Measurements from ENCODE around the gene CAP2. TPM values are rescaled to one million over a fixed set of nuclear protein-coding genes. Genes with fewer than 3 reads are reported as not detected.

Gene CAP2
- total RNA-seq, 1 experiment from 2014 or later: 11.3 TPM

DNA sequence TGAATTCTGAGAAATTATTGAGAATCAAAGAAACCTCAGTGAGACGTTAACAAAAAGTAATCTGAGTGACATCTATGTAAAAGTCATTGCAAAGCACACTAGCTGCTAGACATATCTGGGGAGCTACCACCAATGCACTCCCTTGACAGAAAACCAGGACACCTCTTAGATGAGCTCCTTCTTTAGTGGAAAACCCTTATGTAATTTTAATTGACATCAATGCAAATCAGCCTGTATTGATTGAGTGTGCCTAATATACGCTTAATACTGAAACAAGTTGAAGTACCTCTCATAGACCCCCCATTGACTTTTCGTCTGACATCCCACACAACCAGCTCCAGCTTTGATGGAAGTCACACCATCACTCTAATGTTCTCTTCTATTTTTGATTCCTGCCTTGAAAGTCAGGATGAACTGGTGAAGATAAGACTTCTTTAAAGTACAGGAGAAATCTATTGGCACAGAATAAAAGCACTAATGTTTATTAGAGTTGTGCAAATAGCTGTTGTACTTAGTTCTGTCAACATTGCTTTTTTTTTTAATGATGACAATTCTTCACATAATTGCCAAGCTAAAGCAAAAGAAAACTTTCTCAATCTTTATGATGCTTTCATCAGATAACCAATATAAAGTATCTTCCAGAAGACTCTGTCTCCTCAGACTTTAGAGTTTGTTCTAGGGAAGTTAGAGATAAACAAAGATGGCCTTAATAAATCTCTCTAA, 108.7 kb downstream of the CAP2 start:
- DNase-seq: no peak
- Histone ChIP-seq H3K4me3 (ENCODE audit: insufficient read depth, low read depth, low read length) (no peak overlapping the region), H3K36me3 (replicated peaks; ENCODE audit: control insufficient read depth, insufficient read depth, low read length) (no peaks in the 10 kb centered on the region), H3K27me3 (ENCODE audit: control insufficient read depth, insufficient read depth, low read length) (no peaks in the 10 kb centered on the region)

GRCh38 chr6:17503051-17503450, 109.7 kb downstream of the CAP2 start:
- Histone ChIP-seq H3K4me3 (ENCODE audit: insufficient read depth, low read depth, low read length) (no peak overlapping the region), H3K27me3 (ENCODE audit: control insufficient read depth, insufficient read depth, low read length) (no peaks in the 10 kb centered on the region), H3K36me3 (replicated peaks; ENCODE audit: control insufficient read depth, insufficient read depth, low read length) (no peaks in the 10 kb centered on the region)
- no peak for DNase-seq

DNA sequence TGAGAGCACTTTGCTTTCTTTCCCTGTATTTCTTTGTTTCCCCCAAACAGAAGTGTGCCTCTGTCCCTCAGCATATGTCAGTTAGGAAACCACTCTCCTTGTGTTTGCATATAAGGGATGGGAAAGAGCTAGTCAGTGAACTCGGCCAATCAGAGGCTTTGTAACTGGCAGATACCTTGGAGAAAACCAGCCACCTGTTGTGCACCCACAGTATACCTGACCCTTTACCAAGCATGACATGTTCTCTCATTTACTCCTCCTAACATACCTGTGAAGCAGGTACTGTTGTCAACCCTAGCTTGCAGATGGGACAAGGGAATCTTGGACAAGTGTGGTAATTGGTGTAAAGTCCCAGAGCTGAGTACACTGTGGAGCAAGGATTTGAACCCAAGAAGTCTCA, 110.6 kb downstream of the CAP2 start:
- Histone ChIP-seq H3K4me3 (ENCODE audit: insufficient read depth, low read depth, low read length) (no peak overlapping the region), H3K36me3 (replicated peaks; ENCODE audit: control insufficient read depth, insufficient read depth, low read length) (no peaks in the 10 kb centered on the region), H3K27me3 (ENCODE audit: control insufficient read depth, insufficient read depth, low read length) (no peaks in the 10 kb centered on the region)
- peak; percentile 36 for DNase-seq

DNA sequence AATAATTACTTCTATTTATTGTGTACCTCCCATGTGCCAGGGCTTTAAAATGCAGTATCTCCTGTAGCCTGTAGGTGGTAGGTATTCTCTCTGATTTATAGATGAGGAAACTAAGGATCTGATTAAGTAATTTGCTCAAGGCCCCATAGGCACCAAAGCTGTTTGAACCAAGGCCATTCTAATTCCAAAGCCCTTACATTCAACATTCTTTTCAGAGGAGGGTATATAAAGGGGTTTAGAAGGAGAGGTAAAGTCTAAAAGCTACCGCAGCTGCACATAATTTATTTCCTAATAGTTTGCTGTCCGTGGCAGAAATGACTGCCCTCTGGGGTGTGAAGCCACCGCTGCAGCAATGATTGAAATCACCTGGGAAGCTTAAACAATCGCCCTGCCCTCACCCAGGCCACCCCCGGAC, 111.7 kb downstream of the CAP2 start:
- Histone ChIP-seq H3K27me3 (ENCODE audit: control insufficient read depth, insufficient read depth, low read length) (no peaks in the 10 kb centered on the region), H3K36me3 (replicated peaks; ENCODE audit: control insufficient read depth, insufficient read depth, low read length) (no peaks in the 10 kb centered on the region), H3K4me3 (ENCODE audit: insufficient read depth, low read depth, low read length) (no peak overlapping the region)
- peak; percentile 38 for DNase-seq

- Histone ChIP-seq H3K27me3 (ENCODE audit: control insufficient read depth, insufficient read depth, low read length) (no peaks in the 10 kb centered on the region), H3K4me3 (ENCODE audit: insufficient read depth, low read depth, low read length) (no peak overlapping the region), H3K36me3 (replicated peaks; ENCODE audit: control insufficient read depth, insufficient read depth, low read length) (no peaks in the 10 kb centered on the region)
- DNase-seq: no peak
These were observed 112.4 kb downstream of the CAP2 start for GRCh38 chr6:17505767-17506280.

- Histone ChIP-seq H3K27me3 (ENCODE audit: control insufficient read depth, insufficient read depth, low read length) (no peaks in the 10 kb centered on the region), H3K36me3 (replicated peaks; ENCODE audit: control insufficient read depth, insufficient read depth, low read length) (no peaks in the 10 kb centered on the region), H3K4me3 (ENCODE audit: insufficient read depth, low read depth, low read length) (no peak overlapping the region)
- no peak for DNase-seq
These were observed 113.1 kb downstream of the CAP2 start for GRCh38 chr6:17506531-17506930.

DNA sequence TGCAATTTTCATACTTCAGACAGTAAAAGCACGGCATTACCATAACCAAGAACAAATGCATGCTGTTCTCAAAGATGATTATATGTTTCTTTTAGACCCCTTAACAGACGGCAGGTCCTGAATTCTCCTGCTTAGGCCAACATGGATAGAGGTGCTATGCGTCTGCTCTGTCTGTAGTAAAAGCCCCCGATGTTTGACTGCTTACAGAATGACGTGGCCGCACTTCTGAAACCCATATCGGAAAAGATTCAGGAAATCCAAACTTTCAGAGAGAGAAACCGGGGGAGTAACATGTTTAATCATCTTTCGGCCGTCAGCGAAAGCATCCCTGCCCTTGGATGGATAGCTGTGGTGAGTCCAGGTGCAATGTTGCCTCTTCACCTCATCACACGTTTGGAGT, 113.6 kb downstream of the CAP2 start:
- H3K4me3 ChIP-seq (ENCODE audit: insufficient read depth, low read depth, low read length): no peak overlapping the region
- no peaks in the 10 kb centered on the region for H3K27me3 ChIP-seq (ENCODE audit: control insufficient read depth, insufficient read depth, low read length)
- DNase-seq: no peak
- no peaks in the 10 kb centered on the region for H3K36me3 ChIP-seq (replicated peaks; ENCODE audit: control insufficient read depth, insufficient read depth, low read length)

DNA sequence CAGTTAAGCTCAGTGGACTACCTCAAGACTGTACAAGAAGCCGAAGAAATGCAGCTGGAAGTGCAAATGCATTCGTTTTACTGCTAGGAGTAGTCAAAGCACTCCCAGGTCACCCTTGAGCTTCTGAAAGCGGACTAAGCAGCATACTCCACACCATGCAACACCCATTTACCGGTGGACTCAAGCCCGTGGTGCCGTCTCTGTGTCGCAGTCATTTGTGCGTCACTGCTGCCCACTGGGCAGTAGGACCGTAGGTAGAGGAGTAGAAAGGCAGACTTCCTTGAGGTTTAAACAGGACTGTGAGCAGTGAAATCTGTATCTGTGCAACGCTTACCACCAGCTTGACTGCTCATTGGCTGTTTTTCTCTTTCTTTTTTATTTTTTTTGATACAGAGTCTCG, 117.7 kb downstream of the CAP2 start:
- Histone ChIP-seq H3K4me3 (ENCODE audit: insufficient read depth, low read depth, low read length) (no peak overlapping the region), H3K36me3 (replicated peaks; ENCODE audit: control insufficient read depth, insufficient read depth, low read length) (no peaks in the 10 kb centered on the region), H3K27me3 (ENCODE audit: control insufficient read depth, insufficient read depth, low read length) (no peaks in the 10 kb centered on the region)
- no peak for DNase-seq

DNA sequence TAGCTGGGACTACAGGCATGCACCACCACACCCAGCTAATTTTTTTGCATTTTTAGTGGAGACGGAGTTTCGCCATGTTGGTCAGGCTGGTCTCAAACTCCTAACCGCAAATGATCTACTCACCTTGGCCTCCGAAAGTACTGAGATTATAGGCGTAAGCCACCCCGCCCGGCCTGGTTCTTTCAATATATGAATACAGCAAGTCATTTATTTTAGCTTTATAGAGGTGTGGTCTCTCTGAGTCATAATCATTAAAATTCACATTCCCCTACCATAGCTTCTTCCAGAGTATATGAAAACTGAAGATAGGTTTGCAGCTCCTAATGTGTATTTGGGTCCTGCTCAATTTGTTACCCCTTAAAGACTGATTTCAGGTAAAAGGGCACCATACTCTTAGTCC, 118.2 kb downstream of the CAP2 start:
- H3K27me3 ChIP-seq (ENCODE audit: control insufficient read depth, insufficient read depth, low read length): no peaks in the 10 kb centered on the region
- no peak for DNase-seq
- H3K4me3 ChIP-seq (ENCODE audit: insufficient read depth, low read depth, low read length): no peak overlapping the region
- no peaks in the 10 kb centered on the region for H3K36me3 ChIP-seq (replicated peaks; ENCODE audit: control insufficient read depth, insufficient read depth, low read length)

- no peak overlapping the region for H3K4me3 ChIP-seq (ENCODE audit: insufficient read depth, low read depth, low read length)
- DNase-seq: no peak
- H3K36me3 ChIP-seq (replicated peaks; ENCODE audit: control insufficient read depth, insufficient read depth, low read length): no peaks in the 10 kb centered on the region
- H3K27me3 ChIP-seq (ENCODE audit: control insufficient read depth, insufficient read depth, low read length): no peaks in the 10 kb centered on the region
These were observed 125.7 kb downstream of the CAP2 start for GRCh38 chr6:17519120-17519519.

DNA sequence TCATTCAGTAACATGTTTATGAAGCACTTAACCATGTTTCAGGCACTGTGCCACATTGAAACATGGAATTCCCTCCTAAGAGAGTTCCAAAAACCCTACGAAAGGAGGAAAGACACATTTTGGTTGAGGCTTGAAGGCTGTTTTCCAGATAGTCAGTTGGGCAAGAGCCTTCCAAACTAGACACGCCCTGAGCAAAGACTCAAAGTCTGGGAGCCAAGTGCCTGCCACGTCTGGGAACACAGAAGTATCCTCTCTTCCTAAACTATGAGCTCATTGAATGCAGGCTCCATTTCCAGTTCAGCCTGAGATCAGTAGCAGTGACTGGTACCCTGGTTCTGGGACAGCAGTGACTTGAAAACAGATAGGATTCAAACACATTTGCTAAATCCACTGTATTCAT, 132.2 kb downstream of the CAP2 start:
- Histone ChIP-seq H3K4me3 (ENCODE audit: insufficient read depth, low read depth, low read length) (no peak overlapping the region), H3K27me3 (ENCODE audit: control insufficient read depth, insufficient read depth, low read length) (no peaks in the 10 kb centered on the region), H3K36me3 (replicated peaks; ENCODE audit: control insufficient read depth, insufficient read depth, low read length) (no peaks in the 10 kb centered on the region)
- no peak for DNase-seq

DNA sequence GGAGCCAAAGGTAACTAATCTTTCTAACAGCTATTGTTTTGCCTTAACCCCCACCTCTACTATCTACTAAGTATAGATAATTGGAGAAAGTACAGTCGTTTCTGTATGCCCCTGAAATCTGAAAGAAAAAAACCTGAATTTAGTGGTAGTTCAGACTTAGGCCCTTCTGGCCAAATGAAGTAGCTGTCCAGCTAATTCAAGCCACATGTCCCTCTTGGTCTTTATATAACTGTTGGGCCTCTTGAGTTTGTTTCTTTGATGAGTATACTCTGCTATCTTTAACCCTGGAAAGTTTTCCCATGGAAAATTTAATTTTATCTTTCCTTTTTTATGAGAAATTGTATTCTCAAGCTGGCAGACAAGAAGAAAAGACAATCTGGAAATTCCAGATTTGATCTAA, 133.7 kb downstream of the CAP2 start:
- no peaks in the 10 kb centered on the region for H3K27me3 ChIP-seq (ENCODE audit: control insufficient read depth, insufficient read depth, low read length)
- no peaks in the 10 kb centered on the region for H3K36me3 ChIP-seq (replicated peaks; ENCODE audit: control insufficient read depth, insufficient read depth, low read length)
- H3K4me3 ChIP-seq (ENCODE audit: insufficient read depth, low read depth, low read length): no peak overlapping the region
- no peak for DNase-seq

DNA sequence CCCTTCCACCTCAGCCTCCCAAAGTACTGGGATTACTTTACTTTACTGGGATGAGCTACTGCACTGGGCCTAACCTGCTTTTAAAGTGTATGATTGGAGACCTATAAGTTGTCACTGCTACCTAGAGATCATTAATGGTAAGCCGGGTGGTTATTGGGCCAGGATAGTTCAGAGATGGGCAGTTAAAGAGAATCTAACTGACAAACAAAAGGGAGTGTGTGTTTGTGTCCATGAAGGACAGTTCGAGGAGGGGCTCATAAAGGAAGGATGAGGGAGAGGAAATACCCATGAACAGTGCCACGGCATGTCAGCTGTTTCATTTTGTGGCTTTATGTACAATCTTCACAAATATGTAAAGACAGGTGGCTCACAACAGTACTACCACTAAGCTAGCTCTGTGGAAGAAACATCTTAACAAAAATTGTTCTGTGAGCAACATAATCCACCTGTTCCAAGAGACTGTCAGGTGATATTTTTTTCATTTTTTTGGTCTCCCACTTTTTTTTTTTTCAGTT, 137.0 kb downstream of the CAP2 start:
- no peaks in the 10 kb centered on the region for H3K27me3 ChIP-seq (ENCODE audit: control insufficient read depth, insufficient read depth, low read length)
- no peaks in the 10 kb centered on the region for H3K36me3 ChIP-seq (replicated peaks; ENCODE audit: control insufficient read depth, insufficient read depth, low read length)
- H3K4me3 ChIP-seq (ENCODE audit: insufficient read depth, low read depth, low read length): no peak overlapping the region
- no peak for DNase-seq

DNA sequence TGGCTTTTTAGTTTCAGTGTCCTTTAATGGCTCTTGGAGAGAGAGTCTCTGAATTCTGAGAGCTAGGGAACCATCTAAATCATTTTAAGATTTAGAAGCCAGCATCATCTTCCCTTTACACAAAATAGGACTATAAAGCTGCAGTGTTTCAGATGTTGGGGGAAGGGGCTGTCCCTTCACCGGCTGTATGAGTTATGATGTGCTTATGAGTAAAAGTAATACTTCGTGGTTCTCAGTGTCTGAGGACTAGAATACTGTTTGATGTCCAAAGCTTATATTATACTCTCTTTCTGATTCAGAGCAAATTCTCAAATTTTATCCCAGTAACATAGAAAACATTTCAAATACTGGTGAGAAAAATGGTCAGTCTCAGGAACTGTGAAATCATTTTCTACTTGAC, 143.2 kb downstream of the CAP2 start:
- H3K27me3 ChIP-seq (ENCODE audit: control insufficient read depth, insufficient read depth, low read length): no peaks in the 10 kb centered on the region
- no peak for DNase-seq
- H3K4me3 ChIP-seq (ENCODE audit: insufficient read depth, low read depth, low read length): no peak overlapping the region
- H3K36me3 ChIP-seq (replicated peaks; ENCODE audit: control insufficient read depth, insufficient read depth, low read length): no peaks in the 10 kb centered on the region

- no peak for DNase-seq
- Histone ChIP-seq H3K4me3 (ENCODE audit: insufficient read depth, low read depth, low read length) (no peak overlapping the region), H3K36me3 (replicated peaks; ENCODE audit: control insufficient read depth, insufficient read depth, low read length) (peaks cover 1% of the 10 kb centered on the region; the same call in 1 of the 2 replicates), H3K27me3 (ENCODE audit: control insufficient read depth, insufficient read depth, low read length) (no peaks in the 10 kb centered on the region)
These were observed 148.8 kb downstream of the CAP2 start for GRCh38 chr6:17542243-17542642.
